Vagina (tissue), 2 donors: Measurements from ENCODE around the gene SMOC1.

Experiments
- POLR2AphosphoS5 ChIP-seq, 2 donors: sonication (generic); formaldehyde crosslinking; IDR thresholded peaks; one replicate each; pipeline ENCODE4 v1.9.0; 2017; ENCODE audit warnings: antibody characterized with exemption in 2 of 2, mild to moderate bottlenecking in 2 of 2, low read depth in 1 of 2; ENCODE audit not compliant: insufficient read depth in 1 of 2
- TF ChIP-seq, protein P1 (sequence below), 3 experiments: fragments of 450-650 bp in 2 of 3; fragments of 200-600 bp in 1 of 3; sonication (generic) in 1 of 3; IDR thresholded peaks; one replicate each; pipeline ENCODE4 v1.5.1; 2017 to 2019; ENCODE audit warnings: antibody characterized with exemption in 3 of 3, mild to moderate bottlenecking in 2 of 3, moderate library complexity in 2 of 3

DNA sequence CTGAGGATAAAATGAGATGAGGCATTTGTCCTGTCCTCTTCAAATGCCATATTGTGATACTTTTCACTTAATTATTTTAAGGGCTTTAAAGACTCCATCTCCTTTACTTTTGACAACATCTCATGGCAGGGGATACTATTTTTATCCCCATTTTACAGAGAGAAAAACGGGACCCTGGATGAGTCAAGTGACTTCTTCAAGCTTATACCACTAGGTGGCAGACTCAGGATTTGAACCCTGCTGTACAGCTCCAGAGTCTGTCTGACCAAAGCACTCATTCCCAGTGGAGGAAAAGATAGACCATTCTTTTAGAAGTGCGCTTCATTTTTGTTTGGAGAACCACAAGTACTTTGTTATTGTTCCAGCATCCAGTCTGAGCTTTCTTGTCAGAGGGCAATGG lies 1.7 kb upstream of the SMOC1 start:
- TF ChIP-seq, protein P1, sequence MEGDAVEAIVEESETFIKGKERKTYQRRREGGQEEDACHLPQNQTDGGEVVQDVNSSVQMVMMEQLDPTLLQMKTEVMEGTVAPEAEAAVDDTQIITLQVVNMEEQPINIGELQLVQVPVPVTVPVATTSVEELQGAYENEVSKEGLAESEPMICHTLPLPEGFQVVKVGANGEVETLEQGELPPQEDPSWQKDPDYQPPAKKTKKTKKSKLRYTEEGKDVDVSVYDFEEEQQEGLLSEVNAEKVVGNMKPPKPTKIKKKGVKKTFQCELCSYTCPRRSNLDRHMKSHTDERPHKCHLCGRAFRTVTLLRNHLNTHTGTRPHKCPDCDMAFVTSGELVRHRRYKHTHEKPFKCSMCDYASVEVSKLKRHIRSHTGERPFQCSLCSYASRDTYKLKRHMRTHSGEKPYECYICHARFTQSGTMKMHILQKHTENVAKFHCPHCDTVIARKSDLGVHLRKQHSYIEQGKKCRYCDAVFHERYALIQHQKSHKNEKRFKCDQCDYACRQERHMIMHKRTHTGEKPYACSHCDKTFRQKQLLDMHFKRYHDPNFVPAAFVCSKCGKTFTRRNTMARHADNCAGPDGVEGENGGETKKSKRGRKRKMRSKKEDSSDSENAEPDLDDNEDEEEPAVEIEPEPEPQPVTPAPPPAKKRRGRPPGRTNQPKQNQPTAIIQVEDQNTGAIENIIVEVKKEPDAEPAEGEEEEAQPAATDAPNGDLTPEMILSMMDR (IDR thresholded peaks at IDR 0.05), result no peak
- no peak for TF ChIP-seq POLR2AphosphoS5 (IDR thresholded peaks at IDR 0.05; ENCODE audit: insufficient read depth in 1 of 2, low read depth in 1 of 2)
